AG04449 (cell line): ENCODE measurements around the gene ARHGEF4.

ENCODE experiments used
- CTCF ChIA-PET: fragments of 350-600 bp; formaldehyde crosslinking; extraction: SDS; loops from one replicate; lab custom pipeline; 2021; ENCODE audit warnings: antibody characterized with exemption; lab: Yijun Ruan, JAX
- POLR2A ChIA-PET: fragments of 400-600, 350-600 bp; formaldehyde crosslinking; extraction: SDS; loops from one replicate; lab custom pipeline; 2020; ENCODE audit warnings: antibody characterized with exemption, inconsistent platforms; lab: Yijun Ruan, JAX
- DNase-seq: peaks from one replicate; pipeline ENCODE4 v3.0.0-alpha.2; 2010; ENCODE audit warnings: low read depth, low spot score
- H3K4me3 ChIP-seq: 2 replicates; pipeline ENCODE4 v1.5.1; 2011; ENCODE audit warnings: low read depth, mild to moderate bottlenecking, control low read depth, low read length
- TF ChIP-seq, protein P1 (sequence below): IDR thresholded peaks from one replicate; pipeline ENCODE4 v1.5.1; 2011; ENCODE audit warnings: mild to moderate bottlenecking, moderate library complexity, low read length, control low read depth, inconsistent platforms; ENCODE audit not compliant: insufficient read depth; ENCODE audit errors: missing control alignments

The ARHGEF4 gene

DNA sequence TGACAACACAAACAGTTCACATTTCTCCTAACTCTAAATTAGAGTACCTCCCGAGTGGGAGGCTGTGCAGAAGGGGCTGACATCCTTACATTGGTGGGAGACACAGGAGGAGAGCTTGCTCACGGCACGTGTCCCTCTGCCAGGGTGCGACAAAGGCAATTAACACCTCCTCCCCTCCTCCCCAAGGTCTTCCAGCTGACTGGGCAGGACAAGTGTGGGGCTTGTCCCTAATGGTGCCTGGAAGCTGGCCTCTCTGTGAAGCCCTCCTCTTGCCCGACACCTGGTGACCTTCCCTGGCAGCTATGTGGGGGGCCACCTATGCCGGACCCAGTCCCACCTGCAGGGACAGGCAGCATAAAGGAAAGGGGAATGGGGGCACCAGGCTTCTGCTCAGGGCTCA lies 199.6 kb downstream of the ARHGEF4 start:
- H3K4me3 ChIP-seq = no peak overlapping the region
- no peak for DNase-seq
- CTCF ChIA-PET = interaction anchor here (0.6 kb wide), 1 partner anchor 1785 kb away, joined by 4 read pairs; no protein-coding TSS in a partner anchor
- POLR2A ChIA-PET = no interaction called here
- TF ChIP-seq, protein P1, sequence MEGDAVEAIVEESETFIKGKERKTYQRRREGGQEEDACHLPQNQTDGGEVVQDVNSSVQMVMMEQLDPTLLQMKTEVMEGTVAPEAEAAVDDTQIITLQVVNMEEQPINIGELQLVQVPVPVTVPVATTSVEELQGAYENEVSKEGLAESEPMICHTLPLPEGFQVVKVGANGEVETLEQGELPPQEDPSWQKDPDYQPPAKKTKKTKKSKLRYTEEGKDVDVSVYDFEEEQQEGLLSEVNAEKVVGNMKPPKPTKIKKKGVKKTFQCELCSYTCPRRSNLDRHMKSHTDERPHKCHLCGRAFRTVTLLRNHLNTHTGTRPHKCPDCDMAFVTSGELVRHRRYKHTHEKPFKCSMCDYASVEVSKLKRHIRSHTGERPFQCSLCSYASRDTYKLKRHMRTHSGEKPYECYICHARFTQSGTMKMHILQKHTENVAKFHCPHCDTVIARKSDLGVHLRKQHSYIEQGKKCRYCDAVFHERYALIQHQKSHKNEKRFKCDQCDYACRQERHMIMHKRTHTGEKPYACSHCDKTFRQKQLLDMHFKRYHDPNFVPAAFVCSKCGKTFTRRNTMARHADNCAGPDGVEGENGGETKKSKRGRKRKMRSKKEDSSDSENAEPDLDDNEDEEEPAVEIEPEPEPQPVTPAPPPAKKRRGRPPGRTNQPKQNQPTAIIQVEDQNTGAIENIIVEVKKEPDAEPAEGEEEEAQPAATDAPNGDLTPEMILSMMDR = no peak

DNA sequence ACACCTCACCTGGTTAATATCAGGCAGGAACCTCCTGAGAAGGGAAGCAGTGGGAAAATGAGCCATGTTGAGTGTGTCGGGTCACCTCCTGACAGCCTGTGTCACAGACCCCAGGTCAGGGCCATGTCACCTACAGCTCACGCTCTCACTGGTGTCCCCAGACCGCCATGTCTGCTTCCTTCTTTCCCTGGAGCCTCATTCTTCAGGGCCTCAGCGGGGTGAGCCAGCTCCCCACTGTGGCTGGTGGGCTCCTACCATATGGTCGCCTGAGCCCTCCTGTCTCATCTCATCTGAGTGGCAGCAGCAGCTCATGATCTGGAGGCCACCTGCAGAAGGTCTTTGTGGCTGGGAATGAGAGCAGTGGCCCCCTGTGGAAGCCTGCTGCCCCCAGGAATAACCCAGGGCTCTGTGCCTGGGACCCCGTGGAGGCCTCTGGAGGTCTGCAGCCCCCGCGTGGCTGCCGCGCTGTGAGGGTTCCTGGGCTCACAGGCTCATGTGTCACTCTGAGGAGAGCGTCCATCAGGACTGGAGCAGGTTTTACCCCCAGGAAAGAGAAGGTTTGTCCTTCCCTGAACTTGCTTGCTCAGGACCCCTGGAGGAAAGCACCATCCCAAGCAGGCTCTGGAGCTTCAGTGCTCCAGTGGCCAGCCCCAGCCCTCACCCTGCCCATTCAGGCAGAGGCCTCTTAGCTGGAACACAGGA lies 200.1 kb downstream of the ARHGEF4 start:
- no peak overlapping the region for H3K4me3 ChIP-seq
- no peak for DNase-seq
- TF ChIP-seq, protein P1 = no peak
- ChIA-PET CTCF (no interaction called here), POLR2A (no interaction called here)

DNA sequence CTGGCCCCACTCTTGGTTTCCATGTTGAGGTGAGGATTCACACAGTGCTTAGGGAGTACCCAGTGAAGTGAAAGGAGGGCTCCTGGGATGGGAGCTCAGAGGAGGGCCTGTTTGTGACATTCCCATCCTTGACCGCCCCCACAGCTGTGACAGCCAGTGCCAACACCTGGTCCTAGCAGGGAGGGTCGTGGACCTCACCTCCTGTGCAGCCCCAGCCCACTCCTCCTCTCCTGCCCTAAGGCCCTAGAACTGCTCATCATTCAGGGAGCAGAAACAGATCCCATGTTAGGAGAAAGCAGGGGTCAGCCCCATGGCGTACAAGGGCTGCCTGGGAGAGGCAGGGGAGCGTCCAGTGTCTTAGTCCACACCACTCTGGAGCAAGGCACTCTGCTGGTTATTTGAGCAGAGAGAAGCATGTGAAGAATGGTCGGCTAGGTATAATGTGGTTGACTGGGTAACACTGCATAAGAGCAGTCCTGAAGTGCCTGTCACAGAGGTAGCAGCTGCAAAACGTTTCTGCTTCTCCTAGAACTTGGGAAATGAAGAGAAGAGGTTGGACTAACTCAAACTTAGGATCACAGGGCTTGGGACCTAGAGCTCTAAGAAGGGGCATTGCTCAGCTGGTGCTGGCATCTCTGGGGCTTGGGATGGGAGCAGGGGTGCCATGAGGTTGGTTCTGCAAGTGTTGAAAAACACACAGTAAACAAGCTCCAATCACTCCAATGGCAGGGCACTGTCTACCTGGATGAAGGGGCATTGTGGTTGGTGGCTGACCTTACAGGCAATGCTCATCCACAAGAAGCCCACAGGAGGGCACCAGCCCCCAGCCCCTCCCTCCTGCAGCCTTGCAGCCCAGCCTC lies 200.9 kb downstream of the ARHGEF4 start:
- H3K4me3 ChIP-seq = no peak overlapping the region
- DNase-seq = no peak
- TF ChIP-seq, protein P1 = no peak
- ChIA-PET POLR2A (no interaction called here), CTCF (no interaction called here)

DNA sequence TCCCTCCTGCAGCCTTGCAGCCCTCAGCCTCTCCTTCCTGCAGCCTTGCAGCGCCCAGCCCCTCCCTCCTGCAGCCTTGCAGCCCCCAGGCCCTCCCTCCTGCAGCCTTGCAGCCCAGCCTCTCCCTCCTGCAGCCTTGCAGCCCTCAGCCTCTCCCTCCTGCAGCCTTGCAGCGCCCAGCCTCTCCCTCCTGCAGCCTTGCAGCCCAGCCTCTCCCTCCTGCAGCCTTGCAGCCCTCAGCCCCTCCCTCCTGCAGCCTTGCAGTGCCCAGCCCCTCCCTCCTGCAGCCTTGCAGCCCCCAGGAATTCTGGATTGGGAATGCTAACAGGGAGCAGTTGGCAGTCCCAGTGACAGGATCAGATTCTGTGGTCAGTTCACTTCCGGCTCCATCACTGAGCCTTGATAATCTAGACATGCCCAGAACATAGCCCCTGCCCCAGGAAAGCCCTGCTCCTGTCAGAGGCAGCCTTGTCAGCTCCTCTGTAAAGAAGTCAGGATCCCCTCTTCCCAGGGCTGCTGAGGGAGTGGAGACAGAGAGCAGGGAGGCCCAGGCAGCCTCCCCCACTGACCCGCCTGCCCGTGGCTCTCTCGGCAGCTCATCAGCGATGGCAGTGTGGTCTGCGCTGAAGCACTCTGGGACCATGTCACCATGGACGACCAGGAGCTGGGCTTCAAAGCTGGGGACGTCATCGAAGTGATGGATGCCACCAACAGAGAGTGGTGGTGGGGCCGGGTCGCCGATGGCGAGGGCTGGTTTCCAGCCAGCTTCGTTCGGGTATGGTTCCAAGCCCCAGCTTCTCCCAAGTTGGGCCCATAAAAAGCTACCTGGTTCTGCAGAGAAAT lies 201.8 kb downstream of the ARHGEF4 start:
- TF ChIP-seq, protein P1 = no peak
- no peak for DNase-seq
- ChIA-PET POLR2A (no interaction called here), CTCF (no interaction called here)
- H3K4me3 ChIP-seq = no peak overlapping the region

DNA sequence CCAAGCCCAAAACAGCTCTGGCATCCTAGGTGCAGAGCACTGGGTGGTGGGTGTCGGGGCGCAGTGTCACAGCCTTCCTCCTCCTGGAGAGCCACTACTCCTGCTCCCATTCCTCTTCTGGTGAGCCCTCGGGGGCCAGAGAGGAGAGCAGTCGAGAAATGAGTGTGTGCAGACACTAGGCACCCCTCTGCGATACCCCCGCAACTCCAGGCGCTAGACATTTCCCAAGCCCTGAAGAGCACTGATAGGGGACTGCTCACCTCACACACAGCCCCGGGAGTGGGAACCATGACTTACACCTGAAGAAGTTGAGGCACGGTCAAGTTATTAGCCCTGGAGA lies 202.4 kb downstream of the ARHGEF4 start:
- no peak overlapping the region for H3K4me3 ChIP-seq
- DNase-seq = no peak
- ChIA-PET POLR2A (no interaction called here), CTCF (no interaction called here)
- TF ChIP-seq, protein P1 = no peak
